ENCODE measurements around the gene HOOK1.

DNA sequence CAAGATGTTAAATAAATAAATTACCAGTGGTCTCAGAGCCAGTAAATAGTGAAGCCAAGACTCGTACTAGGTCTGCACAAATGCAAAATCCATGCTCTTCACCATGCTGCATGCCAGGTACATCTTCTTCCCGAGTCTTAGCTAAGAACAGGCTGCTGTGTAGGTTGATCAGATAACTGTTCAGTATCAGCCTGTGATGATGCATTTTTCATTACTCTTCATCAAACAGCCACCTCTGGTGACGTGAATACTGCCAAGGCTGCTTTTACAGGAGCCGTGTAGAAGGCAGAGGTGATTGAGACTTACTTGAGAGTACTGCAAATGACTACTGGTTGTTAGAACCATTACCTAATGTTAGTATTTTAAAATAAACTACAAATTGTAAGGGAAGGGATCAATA is 39.3 kb upstream of the HOOK1 start:
- TF ChIP-seq, protein P1, sequence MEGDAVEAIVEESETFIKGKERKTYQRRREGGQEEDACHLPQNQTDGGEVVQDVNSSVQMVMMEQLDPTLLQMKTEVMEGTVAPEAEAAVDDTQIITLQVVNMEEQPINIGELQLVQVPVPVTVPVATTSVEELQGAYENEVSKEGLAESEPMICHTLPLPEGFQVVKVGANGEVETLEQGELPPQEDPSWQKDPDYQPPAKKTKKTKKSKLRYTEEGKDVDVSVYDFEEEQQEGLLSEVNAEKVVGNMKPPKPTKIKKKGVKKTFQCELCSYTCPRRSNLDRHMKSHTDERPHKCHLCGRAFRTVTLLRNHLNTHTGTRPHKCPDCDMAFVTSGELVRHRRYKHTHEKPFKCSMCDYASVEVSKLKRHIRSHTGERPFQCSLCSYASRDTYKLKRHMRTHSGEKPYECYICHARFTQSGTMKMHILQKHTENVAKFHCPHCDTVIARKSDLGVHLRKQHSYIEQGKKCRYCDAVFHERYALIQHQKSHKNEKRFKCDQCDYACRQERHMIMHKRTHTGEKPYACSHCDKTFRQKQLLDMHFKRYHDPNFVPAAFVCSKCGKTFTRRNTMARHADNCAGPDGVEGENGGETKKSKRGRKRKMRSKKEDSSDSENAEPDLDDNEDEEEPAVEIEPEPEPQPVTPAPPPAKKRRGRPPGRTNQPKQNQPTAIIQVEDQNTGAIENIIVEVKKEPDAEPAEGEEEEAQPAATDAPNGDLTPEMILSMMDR (IDR thresholded peaks at IDR 0.05): no peak
- no peak for TF ChIP-seq POLR2AphosphoS5 (IDR thresholded peaks at IDR 0.05)

Measured in transverse colon (tissue), 4 donors.